Measurements from ENCODE around the gene BAG2. TPM values are rescaled to one million over a fixed set of nuclear protein-coding genes. Genes with fewer than 3 reads are reported as not detected.
A peak's percentile ranks its signal among the peaks of the same experiment; 100 is the strongest.

The BAG2 gene
- total and polyA plus RNA-seq, 10 of the 15 experiments (the other 5 are each of a cell fraction or from before 2014, with no cell fraction given), result 7.7 to 17.6 (median 9.6) TPM

- TF ChIP-seq GABPA (IDR thresholded peaks at IDR 0.05; ENCODE audit: low read depth) (no peak), BCLAF1 (IDR thresholded peaks at IDR 0.05) (no peak), BHLHE40 (IDR thresholded peaks at IDR 0.05; ENCODE audit: borderline replicate concordance in 1 of 2, low read depth in 2 of 2, low read length in 1 of 2) (no peak), ZNF622 (IDR thresholded peaks at IDR 0.05) (no peak), CHD4 (IDR thresholded peaks at IDR 0.05) (no peak)
These were observed 44.3 kb downstream of the BAG2 start (continued) for GRCh38 chr6:57216235-57217101.

- RAD21 ChIA-PET (ENCODE audit: unreplicated experiment), result no interaction called here
- Histone ChIP-seq H4K20me1 (ENCODE audit: control insufficient read depth, insufficient read depth) (no peaks in the 10 kb centered on the region), H3K36me3 (ENCODE audit: control insufficient read depth in 2 of 2, insufficient read depth in 2 of 2, low read length in 1 of 2) (no peaks in the 10 kb centered on the region), H3K9ac (ENCODE audit: control insufficient read depth, insufficient read depth, low read length) (no peak overlapping the region), H3K4me2 (ENCODE audit: control insufficient read depth, insufficient read depth) (no peak overlapping the region), H3K4me1 (ENCODE audit: control insufficient read depth, insufficient read depth, low read length) (no peaks in the 10 kb centered on the region), H3K4me3 (no peak overlapping the region), H3K9me3 (replicated peaks; ENCODE audit: control insufficient read depth, insufficient read depth, low read length) (peaks cover 3% of the 10 kb centered on the region; the same call in 1 of the 3 replicates), H3K27ac (ENCODE audit: control insufficient read depth, insufficient read depth) (no peak overlapping the region), H2AFZ (ENCODE audit: control insufficient read depth, low read depth, low read length) (no peak overlapping the region), H3K27me3 (replicated peaks in 1 of 2; ENCODE audit: control insufficient read depth in 2 of 2, insufficient read depth in 2 of 2, low read length in 1 of 2) (no peaks in the 10 kb centered on the region), H3K79me2 (ENCODE audit: control insufficient read depth, insufficient read depth, low read length) (peaks cover 7% of the 10 kb centered on the region)
- no peak for TF ChIP-seq ZZZ3 (IDR thresholded peaks at IDR 0.05; ENCODE audit: control insufficient read depth, insufficient read length, low read depth)
- no peak for TF ChIP-seq NR2C2 (IDR thresholded peaks at IDR 0.05; ENCODE audit: borderline replicate concordance, control insufficient read depth, insufficient read length, low read depth)
- no peak for TF ChIP-seq MEF2B (IDR thresholded peaks at IDR 0.05; ENCODE audit: partially characterized antibody, poor library complexity, severe bottlenecking)
- no peak for TF ChIP-seq GABPA (IDR thresholded peaks at IDR 0.05; ENCODE audit: low read depth)
- TF ChIP-seq CEBPB (IDR thresholded peaks at IDR 0.05; ENCODE audit: borderline replicate concordance in 1 of 2, low read depth in 2 of 2, low read length in 2 of 2), result no peak
- TF ChIP-seq ZNF592 (IDR thresholded peaks at IDR 0.05), result no peak
- no peak for TF ChIP-seq SPI1 (IDR thresholded peaks at IDR 0.05; ENCODE audit: borderline replicate concordance, insufficient read depth, low read depth, low read length)
- peak; percentile 63; the same call in 1 of the 2 replicates for TF ChIP-seq ZBTB33 (IDR thresholded peaks at IDR 0.05)
- no peak for DNase-seq (ENCODE audit: low read depth, low spot score)
- 96% methylated on average over 11 of the region's 11 CpGs for WGBS (ENCODE audit: insufficient coverage, insufficient replicate concordance, low lambda C conversion rate, missing lambda C conversion rate)
- POLR2A ChIA-PET, result no interaction called here
- CTCF ChIA-PET, result no interaction called here
- intact Hi-C loops (cut with micrococcal nuclease; ENCODE audit: unreplicated experiment) (no loop called here), in situ Hi-C loops (cut with MboI) (no loop called here)
- ATAC-seq, result no peak
- SMC1A ChIA-PET (ENCODE audit: uncharacterized antibody, unreplicated experiment), result interaction anchor here (0.6 kb wide), 1 partner anchor 29 kb away, joined by 3 read pairs; no protein-coding TSS in a partner anchor
- FAIRE-seq, result no peak
- BruUV-seq (replicated peaks), result no TSS peak
These were observed 45.1 kb downstream of the BAG2 start for GRCh38 chr6:57217270-57217669.

Measured in GM12878 (cell line).